Breast epithelium (tissue), 3 donors: ENCODE data around the gene RNPS1.

Source experiments
- CTCF ChIP-seq, 3 donors: fragments of 450-650 bp; IDR thresholded peaks; one replicate each; pipeline ENCODE4 v1.5.1; 2016 to 2017; ENCODE audit warnings: antibody characterized with exemption in 3 of 3, mild to moderate bottlenecking in 3 of 3, moderate library complexity in 3 of 3
- POLR2A ChIP-seq: fragments of 450-650 bp; IDR thresholded peaks from one replicate; pipeline ENCODE4 v1.6.1; 2016; ENCODE audit warnings: antibody characterized with exemption, mild to moderate bottlenecking, moderate library complexity
- POLR2AphosphoS5 ChIP-seq, 3 donors: sonication (generic); formaldehyde crosslinking; IDR thresholded peaks; one replicate each; pipeline ENCODE4 v1.6.1; 2017; ENCODE audit warnings: antibody characterized with exemption in 3 of 3

GRCh38 chr16:2208772-2209171 lies 59.2 kb downstream of the RNPS1 start:
- TF ChIP-seq CTCF (IDR thresholded peaks at IDR 0.05) (no peak), POLR2A (no peak), POLR2AphosphoS5 (IDR thresholded peaks at IDR 0.05) (no peak)
